Mucosa of rectum (tissue), 2 donors: ENCODE measurements around the gene MT1B.

ENCODE experiments used
- H3K27ac ChIP-seq, 2 donors: one replicate each; pipeline ENCODE4 v1.7.0; 2013; ENCODE audit warnings: inconsistent platforms in 2 of 2, low read depth in 2 of 2, low read length in 2 of 2
- H3K27me3 ChIP-seq, 2 donors: one replicate each; pipeline ENCODE4 v1.7.0; 2013; ENCODE audit warnings: low read length in 2 of 2; ENCODE audit not compliant: control insufficient read depth in 2 of 2, insufficient read depth in 2 of 2
- H3K36me3 ChIP-seq, 2 donors: one replicate each; pipeline ENCODE4 v1.7.0; 2013; ENCODE audit warnings: low read length in 2 of 2; ENCODE audit not compliant: control insufficient read depth in 2 of 2, insufficient read depth in 2 of 2
- H3K4me1 ChIP-seq, 2 donors: one replicate each; pipeline ENCODE4 v1.7.0; 2013; ENCODE audit warnings: low read length in 2 of 2, mild to moderate bottlenecking in 1 of 2; ENCODE audit not compliant: control insufficient read depth in 2 of 2, insufficient read depth in 2 of 2
- H3K4me3 ChIP-seq, 2 donors: one replicate each; pipeline ENCODE4 v1.7.0; 2013; ENCODE audit warnings: low read length in 2 of 2
- H3K9ac ChIP-seq, 2 donors: one replicate each; pipeline ENCODE4 v1.7.0; 2013; ENCODE audit warnings: low read length in 2 of 2, low read depth in 1 of 2, mild to moderate bottlenecking in 1 of 2
- H3K9me3 ChIP-seq, 2 donors: one replicate each; pipeline ENCODE4 v1.7.0; 2013; ENCODE audit warnings: low read length in 2 of 2; ENCODE audit not compliant: control insufficient read depth in 2 of 2
- donor health status: healthy.
- donor health status: Normal muscosa, but diverticular disease.

The MT1B gene

GRCh38 chr16:56645838-56646237 lies 5.8 kb upstream of the MT1B start:
- no peak overlapping the region for H3K4me3 ChIP-seq
- H3K9me3 ChIP-seq, result no peaks in the 10 kb centered on the region
- no peak overlapping the region for H3K9ac ChIP-seq
- peaks cover 0 to 16% of the 10 kb centered on the region in 2 donors for H3K27me3 ChIP-seq
- H3K27ac ChIP-seq, result no peak overlapping the region
- peaks cover 32 to 35% of the 10 kb centered on the region in 2 donors for H3K4me1 ChIP-seq
- no peaks in the 10 kb centered on the region for H3K36me3 ChIP-seq

GRCh38 chr16:56647641-56648431 lies 3.9 kb upstream of the MT1B start:
- Histone ChIP-seq H3K27ac (peak overlapping the region; percentile 57 to 68), H3K4me1 (peaks cover 29 to 33% of the 10 kb centered on the region in 2 donors), H3K36me3 (no peaks in the 10 kb centered on the region), H3K4me3 (peak overlapping the region in 1 of 2 donors; percentile 13), H3K9me3 (no peaks in the 10 kb centered on the region), H3K27me3 (peaks cover 0 to 12% of the 10 kb centered on the region in 2 donors), H3K9ac (peak overlapping the region; percentile 21 to 29)

DNA sequence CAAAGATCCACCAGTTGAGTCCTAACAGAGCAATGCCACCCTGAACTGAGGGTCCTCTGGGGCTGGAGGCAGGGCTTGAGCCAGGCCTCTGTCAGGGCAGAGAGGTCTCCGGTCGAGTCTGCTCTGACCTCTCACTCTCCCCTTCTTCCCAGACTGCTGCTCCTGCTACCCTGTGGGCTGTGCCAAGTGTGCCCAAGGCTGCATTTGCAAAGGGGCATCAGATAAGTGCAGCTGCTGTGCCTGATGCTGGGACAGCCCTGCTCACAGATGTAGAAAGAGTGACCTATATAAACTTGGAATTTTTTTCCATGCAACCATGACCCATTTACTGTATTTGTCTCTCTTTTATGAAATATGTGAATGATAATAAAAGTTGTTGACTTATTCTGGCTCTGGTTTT lies 2.4 kb upstream of the MT1B start:
- H3K9ac ChIP-seq, result no peak overlapping the region
- H3K4me3 ChIP-seq, result no peak overlapping the region
- peaks cover 0 to 12% of the 10 kb centered on the region in 2 donors for H3K27me3 ChIP-seq
- no peaks in the 10 kb centered on the region for H3K36me3 ChIP-seq
- no peaks in the 10 kb centered on the region for H3K9me3 ChIP-seq
- peaks cover 20 to 22% of the 10 kb centered on the region in 2 donors for H3K4me1 ChIP-seq
- peak overlapping the region in 1 of 2 donors; percentile 44 for H3K27ac ChIP-seq

- H3K27ac ChIP-seq, result peak overlapping the region; percentile 4 to 44
- H3K27me3 ChIP-seq, result peaks cover 0 to 12% of the 10 kb centered on the region in 2 donors
- H3K36me3 ChIP-seq, result no peaks in the 10 kb centered on the region
- no peak overlapping the region for H3K4me3 ChIP-seq
- H3K9ac ChIP-seq, result peak overlapping the region; percentile 12 to 17
- H3K4me1 ChIP-seq, result peaks cover 20 to 22% of the 10 kb centered on the region in 2 donors
- no peaks in the 10 kb centered on the region for H3K9me3 ChIP-seq
Measured at GRCh38 chr16:56649820-56650219, 1.9 kb upstream of the MT1B start.

DNA sequence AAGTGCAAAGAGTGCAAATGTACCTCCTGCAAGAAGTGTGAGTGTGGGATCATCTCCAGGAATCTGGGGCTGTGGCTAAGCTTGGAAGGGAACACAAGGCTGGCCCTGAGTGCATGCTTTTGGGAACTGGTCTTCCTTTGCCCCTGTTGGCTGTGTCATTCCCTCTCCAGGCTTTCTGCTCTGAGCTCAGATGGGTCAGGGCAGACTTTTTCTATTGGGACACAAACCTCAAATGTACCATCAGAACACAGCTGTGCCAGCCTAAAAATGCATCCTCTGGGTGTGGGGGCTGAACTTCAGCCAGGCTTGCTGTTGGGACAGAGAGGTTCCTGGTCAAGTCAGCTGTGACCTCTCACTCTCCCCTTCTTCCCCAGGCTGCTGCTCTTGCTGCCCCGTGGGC lies 914 bp downstream of the MT1B start:
- H3K4me1 ChIP-seq, result peaks cover 18 to 19% of the 10 kb centered on the region in 2 donors
- no peak overlapping the region for H3K27ac ChIP-seq
- no peaks in the 10 kb centered on the region for H3K36me3 ChIP-seq
- peaks cover 0 to 3% of the 10 kb centered on the region in 2 donors for H3K27me3 ChIP-seq
- H3K4me3 ChIP-seq, result no peak overlapping the region
- H3K9ac ChIP-seq, result no peak overlapping the region
- no peaks in the 10 kb centered on the region for H3K9me3 ChIP-seq

GRCh38 chr16:56653218-56653617 lies 1.5 kb downstream of the MT1B start:
- Histone ChIP-seq H3K9me3 (no peaks in the 10 kb centered on the region), H3K36me3 (no peaks in the 10 kb centered on the region), H3K4me1 (peaks cover 12 to 21% of the 10 kb centered on the region in 2 donors), H3K27ac (no peak overlapping the region), H3K4me3 (no peak overlapping the region), H3K9ac (no peak overlapping the region), H3K27me3 (peaks cover 0 to 2% of the 10 kb centered on the region in 2 donors)

GRCh38 chr16:56657555-56658326 lies 6.1 kb downstream of the MT1B start, which contains the start of gene MT1F:
Gene MT1F, plus strand, starts transcription at chr16:56657959. Its CDS starts 100 bp downstream, at chr16:56658059.
- Histone ChIP-seq H3K36me3 (peaks cover 7 to 9% of the 10 kb centered on the region in 2 donors), H3K9ac (peak within 1 kb of the TSS; percentile 76 to 89), H3K9me3 (no peaks in the 10 kb centered on the region), H3K4me1 (peaks cover 6 to 16% of the 10 kb centered on the region in 2 donors), H3K4me3 (peak within 1 kb of the TSS; percentile 82 to 88), H3K27ac (peak within 1 kb of the TSS; percentile 84 to 91), H3K27me3 (peaks cover 0 to 2% of the 10 kb centered on the region in 2 donors)

GRCh38 chr16:56658327-56658875 lies 6.7 kb downstream of the MT1B start:
- Histone ChIP-seq H3K27me3 (peaks cover 0 to 2% of the 10 kb centered on the region in 2 donors), H3K36me3 (peaks cover 7 to 9% of the 10 kb centered on the region in 2 donors), H3K27ac (peak overlapping the region; percentile 84 to 91), H3K4me3 (peak overlapping the region; percentile 82 to 88), H3K4me1 (peaks cover 6 to 16% of the 10 kb centered on the region in 2 donors), H3K9me3 (no peaks in the 10 kb centered on the region), H3K9ac (peak overlapping the region; percentile 76 to 89)

DNA sequence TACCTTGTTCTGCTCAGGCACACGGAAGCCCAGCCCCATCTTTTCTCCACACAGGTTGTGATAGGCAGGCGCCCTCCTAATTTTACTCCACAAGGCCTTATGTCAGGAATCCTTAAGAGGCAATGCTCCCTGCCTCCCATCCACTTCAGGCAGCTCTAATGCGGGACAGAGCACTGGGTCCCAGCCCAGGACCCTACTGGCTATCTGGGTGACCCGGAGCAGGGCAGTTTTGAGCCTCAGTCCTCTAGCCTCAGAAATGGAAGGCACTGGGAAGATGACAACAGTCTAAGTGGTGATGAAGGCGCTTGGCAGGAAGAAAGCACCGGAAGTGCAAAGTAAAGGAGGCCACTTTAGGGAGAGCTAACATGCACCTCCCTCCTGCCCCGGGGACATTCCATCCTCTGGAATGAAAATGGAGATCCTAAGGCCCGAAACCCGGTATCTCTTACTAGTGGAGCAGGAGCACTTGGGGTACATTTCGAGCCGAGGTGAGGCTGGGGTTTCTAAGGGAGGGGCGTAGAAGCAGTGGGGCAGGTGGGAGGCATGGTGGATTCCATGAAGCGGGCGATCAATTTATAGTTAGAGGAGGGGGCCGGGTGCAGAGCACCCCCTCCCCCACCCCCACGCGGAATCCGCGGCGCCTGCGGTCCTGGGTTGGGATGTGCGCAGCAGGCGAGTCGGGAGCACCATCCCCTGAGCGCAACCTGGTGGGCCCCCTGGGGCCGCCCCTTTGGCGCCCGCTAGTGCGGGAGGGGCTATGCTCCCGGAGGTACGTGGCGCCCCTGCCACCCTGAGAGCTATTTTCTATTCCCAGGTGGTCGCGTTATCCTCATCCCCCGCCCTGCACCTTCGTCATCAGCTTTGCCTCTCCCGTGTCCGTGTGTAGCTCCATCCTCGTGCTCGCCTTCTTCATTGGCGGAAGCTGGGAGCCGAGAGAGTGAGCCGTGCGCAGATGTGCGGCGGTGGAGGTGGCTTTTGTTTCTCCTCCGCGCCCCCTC lies 11.0 kb downstream of the MT1B start:
- peaks cover 7 to 9% of the 10 kb centered on the region in 2 donors for H3K36me3 ChIP-seq
- no peak overlapping the region for H3K27ac ChIP-seq
- H3K4me3 ChIP-seq, result peak overlapping the region in 1 of 2 donors; percentile 12
- no peak overlapping the region for H3K9ac ChIP-seq
- H3K27me3 ChIP-seq, result peaks cover 4 to 8% of the 10 kb centered on the region in 2 donors
- no peaks in the 10 kb centered on the region for H3K9me3 ChIP-seq
- H3K4me1 ChIP-seq, result peaks cover 11 to 17% of the 10 kb centered on the region in 2 donors
